GOT3 (cell line): ENCODE measurements around the gene PRR15.

ENCODE experiments used
- DNase-seq: peaks from one replicate; lab custom pipeline; 2025; ENCODE audit warnings: mixed read lengths; lab: John Stamatoyannopoulos, UW

The PRR15 gene

DNA sequence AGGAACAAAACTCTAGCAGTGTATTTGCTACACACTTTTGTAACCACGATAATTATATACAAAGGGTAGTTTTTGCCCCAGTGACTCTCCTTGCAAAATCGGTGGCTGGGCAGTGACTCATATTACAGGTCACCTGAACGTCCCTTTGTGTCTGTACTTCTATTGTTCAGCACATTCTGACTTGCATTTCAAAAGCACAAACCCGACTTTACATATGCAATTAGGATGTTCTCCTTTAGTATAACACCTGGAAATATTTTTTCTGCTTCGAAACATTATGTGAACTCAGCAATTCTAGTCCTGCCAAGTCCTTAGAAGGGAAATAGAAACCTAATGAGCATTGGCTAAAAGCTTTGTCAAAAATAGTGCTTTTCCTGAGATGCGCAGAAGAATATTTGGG is 6.0 kb downstream of the PRR15 start:
- DNase-seq: no peak

DNA sequence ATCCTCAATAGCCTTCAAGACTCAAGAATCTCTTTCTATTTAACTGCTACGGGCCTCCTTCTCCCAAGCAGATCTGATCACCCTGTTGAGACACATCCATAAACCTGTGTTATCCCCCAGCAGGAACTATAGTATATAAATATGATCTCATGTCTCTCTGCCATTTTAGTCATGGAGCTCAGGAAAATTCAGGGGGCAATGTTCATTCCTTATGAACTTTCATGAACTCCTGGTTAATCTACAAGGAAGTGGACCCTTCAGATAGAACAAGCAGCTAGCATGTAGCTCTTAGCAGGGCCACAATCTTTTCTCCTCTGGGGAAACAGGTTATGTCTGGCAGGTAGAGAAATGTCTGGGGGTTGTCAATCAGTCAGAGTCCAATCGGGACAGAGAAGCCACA is 8.9 kb downstream of the PRR15 start:
- no peak for DNase-seq

DNA sequence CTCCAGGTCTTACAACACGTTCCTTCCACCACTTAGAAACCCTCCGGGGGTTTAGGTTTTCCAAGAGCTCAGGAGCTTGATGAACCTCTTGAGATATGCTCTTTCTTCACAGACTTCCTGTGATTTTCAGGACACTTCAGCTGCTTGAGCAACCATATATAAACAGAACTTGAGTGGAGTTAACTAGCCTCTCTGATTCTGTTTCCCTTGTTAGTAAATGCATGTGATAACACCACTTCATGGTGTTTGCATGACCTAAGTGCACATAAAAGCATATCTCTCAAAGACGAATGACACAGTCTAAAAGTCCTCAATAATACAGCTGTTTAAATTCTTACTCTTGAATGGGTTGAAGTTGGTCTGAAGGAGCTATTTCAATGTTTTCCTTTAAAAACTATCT is 9.9 kb downstream of the PRR15 start:
- no peak for DNase-seq

DNA sequence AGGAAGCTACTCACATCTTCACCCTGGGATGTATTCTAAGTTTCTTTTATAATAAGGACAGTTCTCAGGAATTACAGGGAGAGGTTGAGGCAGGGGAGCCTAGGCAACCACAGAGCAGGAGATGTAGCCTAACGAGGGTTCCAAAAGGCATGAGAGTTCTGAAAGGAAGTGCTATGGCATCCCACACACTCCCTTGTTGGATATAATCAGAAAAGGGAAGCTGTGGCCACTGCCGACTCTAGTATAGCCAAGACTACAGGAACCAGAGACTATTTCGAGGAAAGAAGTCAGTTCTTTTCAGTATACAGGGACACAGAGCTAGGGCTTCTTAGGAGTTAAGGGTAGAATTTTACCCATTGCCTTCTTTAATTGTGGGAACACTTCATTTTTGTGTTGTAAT is 11.0 kb downstream of the PRR15 start:
- DNase-seq: no peak

DNA sequence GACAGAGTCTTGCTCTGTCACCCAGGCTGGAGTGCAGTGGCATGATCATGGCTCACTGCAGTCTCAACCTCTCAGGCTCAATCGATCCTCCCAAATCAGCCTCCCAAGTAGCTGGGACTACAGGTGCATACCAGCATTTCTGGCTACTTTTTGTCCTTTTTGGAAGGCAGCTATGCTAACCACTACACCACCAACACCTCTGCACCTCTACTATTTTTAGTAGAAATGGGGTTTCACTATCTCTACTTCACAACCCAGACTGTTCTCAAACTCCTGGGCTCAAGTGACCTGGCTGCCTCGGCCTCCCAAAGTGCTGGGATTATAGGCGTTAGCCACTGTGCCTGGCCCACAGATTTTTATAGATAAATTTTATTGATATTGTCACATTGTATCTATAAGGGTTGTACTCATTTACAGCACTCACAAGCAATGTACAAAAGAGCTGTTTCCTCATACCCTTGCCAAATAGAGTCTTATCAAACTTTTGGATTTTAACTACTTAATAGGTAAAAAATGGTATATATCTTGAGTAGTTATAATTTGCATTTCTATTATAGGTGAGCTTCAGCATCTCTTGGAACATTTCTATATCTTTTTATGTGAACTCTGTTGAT is 23.7 kb downstream of the PRR15 start:
- no peak for DNase-seq

DNA sequence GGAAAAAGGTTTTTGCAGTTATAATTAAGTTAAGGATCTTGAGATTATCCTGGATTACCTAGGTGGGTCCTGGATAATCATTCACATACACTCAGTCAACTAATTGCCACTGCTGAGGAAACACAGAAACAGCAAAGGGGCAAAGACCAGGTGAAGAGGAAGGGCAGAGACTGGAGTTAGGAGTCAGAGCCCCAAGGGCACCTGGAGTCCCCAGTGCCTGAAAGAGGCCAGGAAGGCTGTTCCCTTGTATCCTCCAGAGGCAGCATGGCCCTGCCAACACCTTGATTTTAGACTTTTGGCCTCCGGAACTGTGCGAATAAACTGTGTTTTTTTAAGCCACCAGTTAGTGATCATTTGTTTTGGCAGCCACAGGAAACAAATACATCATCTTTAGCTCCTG is 24.6 kb downstream of the PRR15 start:
- no peak for DNase-seq

DNA sequence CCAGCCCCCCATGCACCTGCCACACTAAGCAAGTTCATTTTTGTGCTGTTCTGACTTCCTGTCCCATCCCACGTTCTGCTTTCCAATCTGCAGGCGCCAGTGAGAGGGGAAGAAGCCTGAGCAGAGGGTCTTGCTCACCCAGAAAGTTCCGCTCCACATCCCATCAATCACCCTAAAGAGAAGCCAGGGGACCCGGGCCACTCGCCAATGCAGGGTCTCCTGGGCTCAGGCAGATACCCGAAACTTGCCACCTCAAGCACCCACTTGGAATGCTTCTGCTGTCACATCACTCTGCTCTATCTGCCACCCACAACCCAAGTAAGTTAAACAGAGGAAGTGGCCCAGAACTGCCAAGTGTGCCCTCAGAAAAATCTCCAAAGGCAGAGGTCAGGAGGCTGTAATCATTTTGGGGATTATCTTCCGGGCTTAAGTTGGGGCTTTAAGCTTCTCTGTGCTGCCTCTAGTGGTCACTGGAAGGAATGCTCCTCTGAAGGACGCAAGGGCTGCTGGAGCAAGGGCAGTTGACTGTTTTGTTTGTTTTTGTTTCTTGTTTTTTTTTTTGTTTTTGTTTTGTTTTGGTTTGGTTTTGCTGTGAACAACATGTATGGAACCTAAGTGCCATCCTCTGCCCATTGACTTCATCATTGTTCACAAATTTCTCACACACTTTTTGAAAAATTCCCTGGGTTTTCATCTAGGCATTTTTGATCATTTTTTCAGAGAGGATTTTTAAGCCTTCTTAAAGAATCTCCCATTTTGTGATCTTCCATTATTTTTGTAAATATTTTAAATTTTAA is 25.5 kb downstream of the PRR15 start:
- no peak for DNase-seq

DNA sequence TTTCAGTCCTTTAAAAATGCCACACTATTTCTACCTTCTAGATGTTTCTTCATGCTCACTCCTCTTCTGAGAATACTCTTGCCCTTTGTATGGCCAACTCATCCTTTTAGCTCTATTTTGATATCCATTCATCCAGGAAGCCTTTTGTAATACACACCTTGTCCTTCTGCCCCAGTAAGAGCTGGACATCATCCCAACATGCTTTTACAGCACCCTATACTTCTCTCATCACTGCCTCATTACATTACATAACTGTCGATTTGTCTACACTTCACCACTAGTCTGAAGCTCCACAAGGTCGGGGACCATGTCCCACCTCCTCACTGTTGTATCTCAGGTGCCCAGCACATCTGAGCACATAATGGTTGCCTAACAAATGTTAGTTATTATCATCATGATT is 29.2 kb downstream of the PRR15 start:
- DNase-seq: no peak

DNA sequence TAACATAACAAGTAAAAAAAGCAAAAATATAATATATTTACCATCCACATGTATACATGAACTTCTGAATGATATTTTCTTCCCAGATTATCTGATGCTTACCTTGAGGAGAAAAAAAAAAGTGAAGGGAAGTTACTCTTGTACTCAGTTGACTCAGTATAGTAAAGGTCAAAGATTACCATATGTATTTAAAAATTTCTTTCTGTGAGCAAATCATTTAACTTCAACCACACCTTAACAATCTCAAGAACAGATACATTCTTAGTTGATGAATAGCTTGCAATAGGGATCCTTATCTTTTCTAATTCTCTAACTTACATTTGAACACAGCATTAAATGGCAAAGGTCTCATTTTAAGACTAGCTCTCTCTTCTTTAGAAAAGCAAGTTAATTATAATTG is 29.8 kb downstream of the PRR15 start:
- no peak for DNase-seq

DNA sequence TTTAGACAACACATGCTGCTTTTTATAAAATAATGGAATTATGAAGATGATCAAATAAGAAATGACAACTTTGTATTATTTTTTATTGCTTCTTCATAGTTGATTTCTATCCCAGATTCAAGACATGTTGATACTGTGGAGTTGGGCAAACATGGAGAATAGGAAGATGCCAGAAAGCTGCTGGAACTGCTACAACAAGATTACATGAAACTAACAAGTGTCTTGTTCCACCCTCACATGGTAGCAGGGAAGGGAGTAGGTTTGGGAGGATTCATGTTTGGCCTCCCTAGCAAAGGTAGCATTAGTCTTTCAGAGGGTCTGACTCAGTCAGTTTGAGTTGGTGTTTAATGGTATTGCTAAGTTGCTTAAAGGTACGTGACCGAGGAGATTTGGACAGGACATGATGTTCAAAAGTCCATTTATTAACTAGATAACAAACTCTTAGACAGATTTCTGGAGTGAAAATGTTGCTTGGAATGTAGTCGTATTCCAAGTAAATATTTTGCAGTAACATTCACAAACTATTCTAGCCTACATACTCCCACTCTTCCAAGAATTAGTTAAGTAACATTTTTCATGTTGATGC is 33.1 kb downstream of the PRR15 start:
- DNase-seq: no peak

DNA sequence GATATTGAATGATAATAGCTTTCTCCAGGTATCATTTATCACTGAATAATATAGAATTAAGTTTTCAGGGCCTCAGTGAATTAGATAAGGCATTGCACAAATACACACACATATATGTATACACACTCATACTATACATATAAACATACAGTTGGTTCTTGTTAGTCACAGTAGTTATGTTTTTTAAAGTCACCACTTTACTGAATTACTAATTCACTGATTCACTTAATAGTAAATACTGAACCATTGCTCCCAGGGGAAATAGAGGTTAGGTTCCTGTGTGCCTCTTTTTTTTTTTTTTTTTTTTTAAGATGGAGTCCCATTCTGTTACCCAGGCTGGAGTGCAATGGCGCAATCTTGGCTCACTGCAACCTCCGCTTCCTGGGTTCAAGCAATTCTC is 33.6 kb downstream of the PRR15 start:
- no peak for DNase-seq

DNA sequence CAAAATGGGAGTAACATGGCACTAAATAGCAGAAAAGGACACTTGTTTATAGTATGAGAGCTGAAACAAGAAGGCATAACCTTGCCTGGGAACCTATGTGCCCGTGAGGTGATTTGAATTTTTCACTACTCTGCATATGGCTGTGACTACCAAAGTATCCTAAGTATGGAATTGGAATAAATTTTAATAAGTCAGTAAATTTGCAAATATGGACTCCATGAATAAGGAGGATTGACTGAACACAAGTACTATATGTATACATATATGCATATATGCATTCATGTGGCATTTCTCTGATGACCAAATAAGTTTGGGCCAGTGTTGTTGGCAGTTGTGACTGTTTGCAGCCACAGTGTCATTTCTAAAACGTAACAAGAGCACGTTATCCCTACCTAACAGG is 34.5 kb downstream of the PRR15 start:
- DNase-seq: no peak

DNA sequence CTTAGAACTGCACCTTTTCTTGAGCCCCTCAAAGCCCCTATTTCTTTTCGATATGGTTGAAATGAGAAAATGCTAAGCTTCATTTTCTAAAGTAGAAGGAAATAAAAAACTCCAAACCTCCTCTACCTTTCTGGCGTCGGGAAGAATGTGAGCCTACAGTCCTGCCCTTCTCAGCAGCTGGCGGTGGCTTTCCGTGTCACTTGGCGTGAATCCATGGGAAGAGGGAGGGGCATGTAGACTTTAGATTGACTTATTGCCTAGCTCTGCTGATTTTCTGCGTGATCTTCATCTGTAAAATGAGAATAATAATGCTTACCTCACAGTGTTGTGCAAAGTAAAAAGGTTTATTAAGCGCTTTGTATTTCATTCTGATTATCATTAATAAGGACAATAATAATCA is 35.0 kb downstream of the PRR15 start:
- no peak for DNase-seq

DNA sequence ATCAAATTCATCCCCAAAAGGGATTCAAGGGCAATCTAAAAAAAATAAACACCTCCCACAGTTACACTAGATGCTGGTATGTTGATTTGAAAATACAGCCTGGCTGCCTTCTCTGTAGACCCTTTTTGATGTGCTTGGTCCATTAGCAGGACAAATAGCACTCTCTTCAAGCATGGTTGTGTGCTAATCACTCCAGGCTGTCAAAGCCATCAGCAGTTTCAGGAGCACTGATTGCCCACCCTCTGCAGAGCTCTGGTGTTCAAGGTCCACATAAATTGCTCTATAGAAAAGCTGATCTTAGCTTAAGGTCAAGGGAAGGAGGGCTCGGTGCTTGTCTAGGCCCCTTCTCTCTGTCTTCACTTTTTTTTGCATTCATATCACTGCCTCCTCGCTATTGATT is 35.4 kb downstream of the PRR15 start:
- DNase-seq: no peak

DNA sequence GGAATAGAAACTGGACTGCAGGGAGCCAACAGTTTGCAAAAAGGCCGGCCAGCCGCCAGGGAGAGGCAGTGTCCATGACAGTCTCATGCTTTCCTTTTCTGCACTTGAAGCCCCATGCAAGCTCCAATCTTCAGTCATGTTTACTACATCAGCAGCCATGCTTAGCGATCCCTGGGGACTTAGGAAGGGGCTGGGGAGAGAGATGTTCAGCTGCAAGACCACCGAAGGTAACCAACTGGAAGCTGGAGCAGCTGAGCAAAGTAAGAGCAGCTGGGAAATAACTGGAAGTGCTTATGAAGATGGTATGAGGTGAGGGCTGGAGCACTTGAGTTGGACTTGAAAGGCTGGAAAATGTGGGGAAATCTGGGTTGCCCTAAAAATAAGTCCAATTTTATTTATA is 37.0 kb downstream of the PRR15 start:
- DNase-seq: no peak

DNA sequence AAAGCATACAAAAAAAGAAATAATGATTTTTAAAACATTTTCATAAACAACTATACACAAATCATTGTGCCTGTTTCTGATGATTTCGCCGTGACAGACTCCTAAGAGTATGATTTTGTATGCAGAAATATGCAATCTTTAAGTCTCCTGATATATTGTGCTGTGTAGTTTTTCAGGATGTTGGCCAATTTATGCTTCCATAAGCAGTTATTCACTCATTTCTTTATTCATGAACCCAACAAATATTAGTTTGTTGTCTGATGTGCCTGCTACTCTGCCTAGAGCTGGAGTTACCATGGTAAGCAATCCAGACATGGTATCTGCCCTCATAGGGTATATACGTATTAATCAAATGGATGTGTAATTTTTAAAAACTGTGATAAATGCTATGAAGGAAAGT is 40.4 kb downstream of the PRR15 start:
- DNase-seq: no peak

DNA sequence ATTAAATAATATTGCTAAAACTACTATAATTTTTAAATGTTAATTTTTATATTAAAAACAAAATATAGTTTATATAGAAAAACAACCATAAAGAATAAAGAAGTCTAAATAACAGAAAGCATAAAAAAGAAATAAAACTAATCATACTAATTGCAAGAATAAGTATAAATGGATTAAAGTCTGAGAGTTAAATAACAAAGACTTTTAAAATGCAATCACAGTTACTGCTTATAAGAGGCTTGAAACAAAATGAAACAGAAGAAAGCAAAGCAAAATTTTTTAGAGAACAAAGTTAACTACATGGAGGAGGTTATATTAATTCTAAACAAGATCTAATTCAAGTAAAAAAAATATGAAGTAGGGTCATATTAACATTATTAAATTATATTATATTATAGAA is 41.1 kb downstream of the PRR15 start:
- no peak for DNase-seq

DNA sequence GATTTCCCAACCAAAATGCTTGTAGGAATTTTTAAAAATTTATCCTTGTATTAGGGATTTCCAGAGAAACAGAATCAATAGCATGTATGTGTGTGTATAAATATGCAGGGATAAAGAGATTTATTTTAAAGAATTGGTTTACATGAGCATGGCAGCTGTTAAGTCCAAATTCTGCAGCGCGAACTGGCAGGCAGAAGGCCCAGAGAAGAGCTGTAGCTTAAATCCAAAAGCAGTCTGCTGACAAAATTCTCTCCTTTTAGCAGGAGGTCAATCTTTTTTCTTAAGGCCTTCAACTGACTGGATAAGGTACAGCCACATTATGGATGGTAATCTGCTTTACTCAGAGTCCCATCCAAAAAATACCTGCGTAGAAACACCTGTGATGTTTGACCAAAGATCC is 42.0 kb downstream of the PRR15 start:
- DNase-seq: no peak

DNA sequence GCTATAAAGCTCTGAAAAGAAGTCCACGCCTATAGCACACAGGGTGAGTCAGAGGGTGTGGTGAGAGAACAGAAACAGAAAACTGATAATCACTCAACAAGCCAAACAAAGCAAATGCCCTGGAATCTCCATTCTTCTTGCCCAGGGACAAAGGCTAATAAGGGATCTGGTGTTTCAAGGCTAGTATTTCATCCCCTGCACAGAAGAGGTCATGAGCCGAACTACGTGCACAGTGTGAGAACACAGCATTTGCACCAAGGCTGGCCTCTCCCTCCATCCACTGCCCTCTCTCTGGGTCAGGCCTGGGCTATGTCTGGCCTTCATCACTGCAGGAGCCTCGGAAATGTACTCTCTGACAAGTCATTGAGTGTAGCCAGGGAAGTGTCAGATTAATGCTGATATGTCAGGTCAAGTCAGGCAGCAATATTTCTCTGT is 42.7 kb downstream of the PRR15 start:
- no peak for DNase-seq

DNA sequence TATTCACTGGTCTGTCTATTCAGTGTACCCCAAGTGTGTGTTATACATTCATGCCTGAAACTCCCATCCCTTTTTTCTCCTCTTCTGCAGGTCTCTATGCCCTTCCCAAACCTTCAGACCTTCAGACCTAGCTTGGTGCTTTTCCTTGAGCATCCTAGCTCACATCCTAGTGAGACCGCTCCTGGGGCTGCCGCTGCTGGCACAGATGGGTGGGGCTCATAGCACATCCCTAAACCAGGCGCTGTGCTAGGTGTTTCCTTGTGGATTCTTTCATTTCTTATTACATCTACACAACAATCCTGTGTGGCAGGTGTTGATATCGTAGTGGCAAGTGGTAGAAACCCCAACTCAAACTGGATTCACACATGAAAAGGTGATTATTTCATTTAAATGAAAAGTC is 43.2 kb downstream of the PRR15 start:
- DNase-seq: no peak

DNA sequence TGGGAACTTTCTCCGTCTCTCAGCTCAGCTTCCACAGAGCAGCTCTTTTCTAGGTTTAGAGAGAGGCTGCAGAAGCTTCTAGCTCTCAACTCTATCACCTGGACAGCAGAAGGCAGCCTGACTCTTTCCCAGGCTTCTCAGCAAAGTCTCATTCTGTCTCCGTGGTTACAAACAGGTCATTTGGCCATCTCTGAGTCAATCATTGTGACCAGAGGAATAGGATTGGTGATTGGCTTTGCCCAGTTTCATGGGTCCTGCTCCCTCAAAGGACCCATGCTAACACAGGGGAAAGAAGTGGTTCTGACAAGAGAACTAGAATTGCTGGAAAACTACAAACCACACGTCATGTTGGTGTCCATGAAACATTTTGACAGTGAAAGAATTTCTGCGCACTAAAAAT is 43.6 kb downstream of the PRR15 start:
- no peak for DNase-seq

DNA sequence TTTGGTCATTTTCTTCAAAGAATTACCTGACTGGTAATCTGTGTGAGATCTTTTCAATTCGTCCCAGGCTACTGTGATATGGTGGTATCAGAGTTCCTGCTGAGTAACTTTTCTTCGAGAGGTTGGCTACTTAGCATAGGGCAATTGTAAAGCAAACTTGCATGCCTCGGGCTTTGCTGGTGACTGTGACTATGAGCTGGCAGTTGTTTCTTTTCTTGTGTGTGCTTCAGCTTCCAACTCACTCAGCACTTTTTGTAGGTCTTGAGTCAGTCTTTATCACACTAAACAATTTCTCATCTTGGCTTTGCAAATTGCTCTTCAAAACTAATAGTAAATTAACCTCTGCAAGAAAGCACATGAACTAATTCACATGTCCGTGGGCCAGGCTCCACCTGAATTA is 44.3 kb downstream of the PRR15 start:
- no peak for DNase-seq

DNA sequence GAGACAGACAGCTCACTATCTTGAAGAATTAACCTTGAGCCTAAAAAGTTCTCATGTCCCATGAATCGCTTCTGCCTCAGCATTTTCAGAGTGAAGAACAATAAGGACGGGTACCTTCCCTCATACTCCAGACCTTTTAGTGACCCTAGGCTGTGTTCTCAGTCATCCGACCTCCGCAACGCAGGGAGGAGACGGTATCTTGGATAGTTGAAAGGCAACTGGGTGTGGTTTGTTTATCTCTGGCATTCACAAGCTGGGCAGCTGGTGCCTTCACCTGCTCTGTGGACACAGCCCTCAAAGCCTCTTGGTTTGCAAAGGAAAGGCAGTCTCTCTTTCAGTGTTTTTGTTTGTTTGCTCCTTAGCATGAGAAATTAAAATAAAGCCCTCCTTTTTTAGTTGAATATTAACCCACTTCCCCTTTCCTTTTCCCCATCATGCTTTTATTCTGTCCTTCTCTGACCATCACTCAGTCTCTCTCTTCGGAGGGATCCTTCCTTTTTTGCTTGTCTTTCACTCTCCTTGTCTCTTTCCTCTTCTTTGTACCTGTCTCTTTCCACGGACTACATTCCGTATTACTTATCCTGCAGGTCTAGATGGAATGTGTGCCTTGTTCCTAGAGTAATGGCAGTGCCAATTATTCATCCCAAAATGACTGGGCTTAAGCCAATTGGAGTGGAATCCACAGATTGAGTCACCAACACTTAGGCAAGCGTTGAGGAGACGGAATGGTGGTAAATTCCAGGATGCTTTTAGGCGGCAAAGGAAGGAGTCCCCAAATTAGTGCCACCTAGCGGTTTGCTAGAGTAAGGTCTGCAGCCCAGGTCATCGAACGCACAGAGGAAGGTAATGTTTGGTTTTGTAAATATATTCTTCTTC is 45.8 kb downstream of the PRR15 start:
- DNase-seq: no peak
